ENCODE results near the gene CCDC188.

- TF ChIP-seq CTCF (IDR thresholded peaks at IDR 0.05) (no peak), POLR2A (IDR thresholded peaks at IDR 0.05) (no peak)
Observed at GRCh38 chr22:20126284-20127029, 24.4 kb downstream of the CCDC188 start.
